Body of pancreas (tissue), 4 donors: ENCODE results near the gene FGD3.

Source experiments
- CTCF ChIP-seq, 7 experiments: fragments of 450-650 bp in 4 of 7; fragments of 200-600 bp in 3 of 7; sonication (generic) in 3 of 7; IDR thresholded peaks; one replicate each; pipeline ENCODE4 v1.5.1; 2016 to 2019; ENCODE audit warnings: antibody characterized with exemption in 7 of 7
- POLR2A ChIP-seq, 3 donors: fragments of 450-650 bp; IDR thresholded peaks; one replicate each; pipeline ENCODE4 v1.6.1; 2016; ENCODE audit warnings: antibody characterized with exemption in 3 of 3, mild to moderate bottlenecking in 2 of 3

- no peak for TF ChIP-seq POLR2A (IDR thresholded peaks at IDR 0.05)
- TF ChIP-seq CTCF (IDR thresholded peaks at IDR 0.05), result no peak
Observed at GRCh38 chr9:93038918-93039317, 91.6 kb downstream of the FGD3 start.
